PC-3 (cell line): ENCODE results near the gene SHC4.

Experiments
- EZH2 ChIP-seq: fragments of 300-600 bp; sonication (generic); IDR thresholded peaks from one replicate; pipeline ENCODE4 v1.6.1; 2017; ENCODE audit warnings: antibody characterized with exemption, mild to moderate bottlenecking, low read length; ENCODE audit not compliant: unreplicated experiment
- TF ChIP-seq, protein P1 (sequence below): fragments of 300-600 bp; sonication (generic); conservative IDR thresholded peaks from 2 replicates; pipeline ENCODE4 v1.5.1; 2017; ENCODE audit warnings: antibody characterized with exemption, low read depth, mild to moderate bottlenecking, low read length

- TF ChIP-seq, protein P1, sequence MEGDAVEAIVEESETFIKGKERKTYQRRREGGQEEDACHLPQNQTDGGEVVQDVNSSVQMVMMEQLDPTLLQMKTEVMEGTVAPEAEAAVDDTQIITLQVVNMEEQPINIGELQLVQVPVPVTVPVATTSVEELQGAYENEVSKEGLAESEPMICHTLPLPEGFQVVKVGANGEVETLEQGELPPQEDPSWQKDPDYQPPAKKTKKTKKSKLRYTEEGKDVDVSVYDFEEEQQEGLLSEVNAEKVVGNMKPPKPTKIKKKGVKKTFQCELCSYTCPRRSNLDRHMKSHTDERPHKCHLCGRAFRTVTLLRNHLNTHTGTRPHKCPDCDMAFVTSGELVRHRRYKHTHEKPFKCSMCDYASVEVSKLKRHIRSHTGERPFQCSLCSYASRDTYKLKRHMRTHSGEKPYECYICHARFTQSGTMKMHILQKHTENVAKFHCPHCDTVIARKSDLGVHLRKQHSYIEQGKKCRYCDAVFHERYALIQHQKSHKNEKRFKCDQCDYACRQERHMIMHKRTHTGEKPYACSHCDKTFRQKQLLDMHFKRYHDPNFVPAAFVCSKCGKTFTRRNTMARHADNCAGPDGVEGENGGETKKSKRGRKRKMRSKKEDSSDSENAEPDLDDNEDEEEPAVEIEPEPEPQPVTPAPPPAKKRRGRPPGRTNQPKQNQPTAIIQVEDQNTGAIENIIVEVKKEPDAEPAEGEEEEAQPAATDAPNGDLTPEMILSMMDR, result no peak
- no peak for TF ChIP-seq EZH2
These were observed 1.2 kb upstream of the SHC4 start for GRCh38 chr15:48964898-48965297.
